Measurements from ENCODE around the gene EXPH5. TPM values are rescaled to one million over a fixed set of nuclear protein-coding genes. Genes with fewer than 3 reads are reported as not detected.

The EXPH5 gene
- total and polyA plus RNA-seq, 2 donors (not counting 3 experiments of a cell fraction or from before 2014, with no cell fraction given), result 0.03 to 0.09 TPM

DNA sequence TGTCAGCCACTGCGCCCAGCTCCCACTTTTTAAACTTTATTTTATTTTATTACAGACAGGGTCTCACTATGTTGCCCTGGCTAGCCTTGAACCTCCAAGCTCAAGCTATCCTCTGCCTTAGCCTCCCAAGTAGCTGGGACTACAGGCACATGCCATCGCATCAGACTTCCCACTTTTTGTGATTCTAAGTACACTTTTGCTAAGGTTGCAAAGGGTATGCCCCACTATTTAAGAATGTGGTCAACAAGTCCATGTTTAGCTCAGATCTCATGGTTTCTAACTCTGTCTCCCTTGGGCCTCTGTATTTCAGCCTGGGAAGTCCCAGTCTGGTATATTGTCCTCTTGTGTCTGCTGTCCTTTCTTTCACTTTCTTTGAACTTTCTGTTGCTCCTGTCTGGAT, 35.3 kb downstream of the EXPH5 start:
- H3K9me1 ChIP-seq (replicated peaks; ENCODE audit: control insufficient read depth, extremely low read depth, insufficient read depth, low read length), result no peaks in the 10 kb centered on the region
- POLR2A ChIA-PET, result no interaction called here
- H3K4me1 ChIP-seq (ENCODE audit: control insufficient read depth, extremely low read depth, insufficient read depth, low read length), result no peaks in the 10 kb centered on the region
- DNase-seq (ENCODE audit: low read depth, low spot score) (no peak), FAIRE-seq (no peak)
- no peak overlapping the region for H3K4me3 ChIP-seq (replicated peaks in 1 of 3; ENCODE audit: insufficient read depth in 1 of 3, low read depth in 1 of 3, low read length in 3 of 3)
- dilution Hi-C loops (cut with MboI; ENCODE audit: extremely low pct_ligation_motif_present, low sequenced_read_pairs) (no loop called here), intact Hi-C loops (cut with micrococcal nuclease) (no loop called here)
- no peak overlapping the region for H3K4me2 ChIP-seq (ENCODE audit: insufficient read depth, low read length)
- H2AFZ ChIP-seq (ENCODE audit: low read depth, low read length), result no peak overlapping the region
- CTCF ChIA-PET, result no interaction called here
- no peaks in the 10 kb centered on the region for H3K79me2 ChIP-seq (ENCODE audit: control insufficient read depth, insufficient read depth, low read length)
- H3K9ac ChIP-seq (replicated peaks; ENCODE audit: extremely low read depth, insufficient read depth, low read length), result no peak overlapping the region
- no TSS peak for BruUV-seq (replicated peaks)
- no peaks in the 10 kb centered on the region for H4K20me1 ChIP-seq (replicated peaks; ENCODE audit: control insufficient read depth, extremely low read depth, insufficient read depth, low read length)
- peaks cover 0 to 5% of the 10 kb centered on the region in 2 experiments for H3K27me3 ChIP-seq (ENCODE audit: control insufficient read depth in 2 of 2, insufficient read depth in 2 of 2, low read length in 2 of 2)
- no peak for TF ChIP-seq JUN (IDR thresholded peaks at IDR 0.05; ENCODE audit: borderline replicate concordance, insufficient read depth, insufficient read length, low read depth)
- TF ChIP-seq GATA2 (IDR thresholded peaks at IDR 0.05; ENCODE audit: insufficient read depth, insufficient read length, low read depth, low read length), result no peak
- TF ChIP-seq, protein P1, sequence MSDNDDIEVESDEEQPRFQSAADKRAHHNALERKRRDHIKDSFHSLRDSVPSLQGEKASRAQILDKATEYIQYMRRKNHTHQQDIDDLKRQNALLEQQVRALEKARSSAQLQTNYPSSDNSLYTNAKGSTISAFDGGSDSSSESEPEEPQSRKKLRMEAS (IDR thresholded peaks at IDR 0.05; ENCODE audit: insufficient read depth, insufficient read length), result no peak
- TF ChIP-seq, protein P2, sequence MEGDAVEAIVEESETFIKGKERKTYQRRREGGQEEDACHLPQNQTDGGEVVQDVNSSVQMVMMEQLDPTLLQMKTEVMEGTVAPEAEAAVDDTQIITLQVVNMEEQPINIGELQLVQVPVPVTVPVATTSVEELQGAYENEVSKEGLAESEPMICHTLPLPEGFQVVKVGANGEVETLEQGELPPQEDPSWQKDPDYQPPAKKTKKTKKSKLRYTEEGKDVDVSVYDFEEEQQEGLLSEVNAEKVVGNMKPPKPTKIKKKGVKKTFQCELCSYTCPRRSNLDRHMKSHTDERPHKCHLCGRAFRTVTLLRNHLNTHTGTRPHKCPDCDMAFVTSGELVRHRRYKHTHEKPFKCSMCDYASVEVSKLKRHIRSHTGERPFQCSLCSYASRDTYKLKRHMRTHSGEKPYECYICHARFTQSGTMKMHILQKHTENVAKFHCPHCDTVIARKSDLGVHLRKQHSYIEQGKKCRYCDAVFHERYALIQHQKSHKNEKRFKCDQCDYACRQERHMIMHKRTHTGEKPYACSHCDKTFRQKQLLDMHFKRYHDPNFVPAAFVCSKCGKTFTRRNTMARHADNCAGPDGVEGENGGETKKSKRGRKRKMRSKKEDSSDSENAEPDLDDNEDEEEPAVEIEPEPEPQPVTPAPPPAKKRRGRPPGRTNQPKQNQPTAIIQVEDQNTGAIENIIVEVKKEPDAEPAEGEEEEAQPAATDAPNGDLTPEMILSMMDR (IDR thresholded peaks at IDR 0.05; ENCODE audit: extremely low read depth in 1 of 2, insufficient read depth in 1 of 2, low read depth in 1 of 2, low read length in 2 of 2), result no peak
- no peak for TF ChIP-seq POLR2A (IDR thresholded peaks at IDR 0.05; ENCODE audit: low read depth, low read length)
- no peak for TF ChIP-seq FOS (IDR thresholded peaks at IDR 0.05; ENCODE audit: borderline replicate concordance, insufficient read depth, low read length)
- no peak for TF ChIP-seq EZH2 (IDR thresholded peaks at IDR 0.05; ENCODE audit: borderline replicate concordance, low read depth, low read length, severe bottlenecking)
- no peak for TF ChIP-seq MYC (IDR thresholded peaks at IDR 0.05; ENCODE audit: low read depth, low read length)
- no peak for TF ChIP-seq POLR2AphosphoS5 (IDR thresholded peaks at IDR 0.05; ENCODE audit: insufficient read depth, low read depth, low read length)
- H3K9me3 ChIP-seq (replicated peaks; ENCODE audit: control insufficient read depth, insufficient read depth, low read length), result no peaks in the 10 kb centered on the region
- H3K36me3 ChIP-seq (ENCODE audit: control insufficient read depth in 2 of 2, extremely low read depth in 1 of 2, insufficient read depth in 2 of 2, low read length in 2 of 2), result no peaks in the 10 kb centered on the region
- no peak overlapping the region for H3K27ac ChIP-seq (ENCODE audit: insufficient read depth, low read depth, low read length)
